OCI-LY7 (cell line): Measurements from ENCODE around the gene EMSY.

Experiments
- CTCF ChIP-seq: fragments of 200-600 bp; sonication (generic); conservative IDR thresholded peaks from 2 replicates; pipeline ENCODE4 v1.5.1; 2014; ENCODE audit warnings: mild to moderate bottlenecking, antibody characterized with exemption, low read length, moderate library complexity, mixed read lengths
- EZH2phosphoT487 ChIP-seq: fragments of 200-600 bp; sonication (generic); IDR thresholded peaks from 2 replicates; pipeline ENCODE4 v1.6.1; 2018; ENCODE audit warnings: low read depth, borderline replicate concordance, mild to moderate bottlenecking, mixed run types, antibody characterized with exemption, low read length, moderate library complexity, mixed read lengths

GRCh38 chr11:76448506-76448905 lies 3.7 kb downstream of the EMSY start:
- TF ChIP-seq CTCF (no peak), EZH2phosphoT487 (no peak)
